ENCODE data around the gene ZFP69.

The ZFP69 gene

DNA sequence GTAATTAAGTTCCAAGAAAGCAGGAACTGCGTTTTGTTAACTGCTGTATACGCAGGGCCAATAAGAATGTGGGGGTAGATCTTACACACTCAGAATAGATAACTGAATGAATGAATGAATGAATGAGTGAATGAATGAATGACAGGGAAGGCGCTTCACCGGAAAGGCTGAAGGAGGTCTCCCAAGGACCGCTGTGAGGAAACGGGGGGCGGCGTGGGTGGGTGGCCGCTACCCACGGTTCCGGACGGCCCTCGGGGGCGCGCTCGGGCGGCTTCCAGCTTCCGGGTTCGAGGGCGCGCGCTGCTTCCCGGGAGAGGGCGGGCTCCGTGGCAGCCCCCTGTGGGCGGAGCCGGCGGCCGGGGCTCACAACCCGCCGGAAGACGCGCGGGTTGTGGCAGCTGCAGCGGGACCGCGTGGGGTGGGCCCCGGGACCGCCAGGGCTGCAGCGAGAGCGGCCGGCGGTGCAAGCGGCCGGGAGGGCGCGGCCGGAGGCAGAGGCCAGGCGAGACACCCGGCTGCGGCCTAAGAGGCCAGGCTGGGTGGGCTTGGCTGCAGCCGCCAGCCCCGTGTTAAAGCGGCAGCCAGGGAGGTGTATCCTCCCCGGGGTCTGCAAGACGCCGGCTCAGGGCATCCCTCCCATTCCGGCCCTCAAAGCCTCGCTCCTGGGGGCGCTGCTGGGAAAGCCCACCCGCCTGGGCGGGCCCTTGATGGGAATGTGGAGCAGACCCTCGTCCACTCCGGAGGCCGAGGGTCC, at the start of gene ZFP69:
Gene ZFP69 (plus strand): TSS at position 367 of the 754 bp plus-strand sequence. CDS start 2,072 bp downstream, outside the sequence.
- DNase-seq: peak; percentile 54 to 57

DNA sequence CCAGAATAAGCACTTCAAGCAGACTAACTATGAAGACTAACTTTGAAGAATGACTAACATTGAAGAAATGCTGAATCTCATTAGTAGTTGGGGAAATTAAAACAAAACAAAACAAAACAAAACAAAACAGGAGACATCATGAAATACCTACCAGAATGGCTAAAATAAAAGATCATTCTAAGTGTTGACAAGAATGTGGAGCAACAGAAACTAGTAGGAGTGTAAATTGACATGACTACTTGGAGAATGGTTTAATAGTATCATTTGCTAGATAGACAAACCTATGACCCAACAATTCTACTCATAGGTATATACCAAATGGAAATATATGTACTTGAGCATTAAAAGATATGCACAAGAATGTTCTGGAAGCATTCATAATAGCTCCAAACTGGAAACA, 45.7 kb upstream of the ZFP69 start:
- DNase-seq: no peak

DNA sequence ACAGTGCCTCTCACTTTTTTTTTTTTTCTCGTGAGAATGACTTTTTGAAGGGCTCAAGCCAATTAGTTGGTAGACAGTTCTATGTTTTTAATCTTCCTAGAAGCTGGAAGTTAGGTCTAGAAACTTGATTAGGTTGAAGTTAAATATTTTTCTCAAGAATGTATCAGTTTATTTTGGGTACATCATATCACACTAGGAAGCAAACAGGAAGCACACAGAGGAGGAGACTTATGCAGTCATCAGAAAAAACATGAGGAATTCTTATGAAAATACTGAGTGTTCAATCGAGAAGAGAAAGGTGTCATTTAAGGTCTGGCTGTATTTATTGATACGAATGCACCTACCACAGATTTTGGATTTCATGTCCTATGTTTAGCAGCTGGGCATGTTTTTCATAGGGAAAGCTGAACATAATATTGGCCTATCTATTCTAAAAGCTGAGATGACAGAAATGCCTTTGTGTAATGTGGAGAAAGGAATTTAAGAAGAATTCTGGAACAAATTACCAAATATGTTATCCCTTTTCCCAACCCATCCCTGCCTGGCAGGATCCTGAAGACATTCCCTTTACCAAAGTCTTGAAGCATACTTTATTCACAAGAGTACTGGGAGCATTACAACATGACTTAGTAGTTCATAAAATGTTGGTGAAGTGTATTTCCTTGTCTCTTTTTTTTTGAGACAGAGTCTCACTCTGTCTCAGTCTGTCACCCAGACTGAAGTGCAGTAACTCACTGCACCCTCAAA, 44.3 kb upstream of the ZFP69 start:
- no peak for DNase-seq

DNA sequence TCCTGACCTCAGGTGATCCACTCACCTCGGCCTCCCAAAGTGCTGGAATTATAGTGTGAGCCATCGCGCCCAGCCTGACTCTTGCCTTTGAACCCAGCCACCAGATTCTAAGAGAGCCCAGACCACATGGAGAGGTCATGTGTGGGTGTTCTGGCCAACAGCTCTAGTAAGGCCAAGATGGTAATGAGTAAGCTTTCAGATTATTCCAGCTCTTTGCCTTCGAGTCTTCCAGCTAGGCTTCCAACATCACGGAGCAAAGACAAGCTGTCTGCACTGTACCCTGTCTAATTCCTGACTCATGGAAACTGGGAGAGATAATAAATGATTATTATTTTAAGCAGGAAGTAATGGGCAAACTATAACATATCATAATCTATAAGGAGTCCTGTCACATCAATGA, 41.6 kb upstream of the ZFP69 start:
- DNase-seq: no peak

DNA sequence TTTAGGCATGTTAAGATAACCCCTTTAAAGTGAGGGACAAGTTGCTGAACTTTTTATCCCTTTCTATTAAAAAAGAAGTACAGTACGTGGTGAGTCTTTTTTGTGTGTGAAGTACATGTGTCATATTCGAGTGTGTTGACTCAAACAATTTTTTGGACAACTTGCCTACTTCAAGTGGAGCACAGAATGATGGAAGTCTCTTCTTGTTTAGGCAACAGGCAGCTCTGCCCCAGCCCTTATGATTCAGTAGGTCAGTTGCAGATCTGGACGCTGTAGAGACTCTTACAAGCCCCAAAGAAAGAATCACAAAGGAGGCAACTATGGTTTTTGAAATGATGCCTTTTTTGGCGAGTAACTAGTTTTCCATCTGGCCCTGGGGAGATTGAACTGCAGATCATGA, 41.2 kb upstream of the ZFP69 start:
- DNase-seq: no peak

DNA sequence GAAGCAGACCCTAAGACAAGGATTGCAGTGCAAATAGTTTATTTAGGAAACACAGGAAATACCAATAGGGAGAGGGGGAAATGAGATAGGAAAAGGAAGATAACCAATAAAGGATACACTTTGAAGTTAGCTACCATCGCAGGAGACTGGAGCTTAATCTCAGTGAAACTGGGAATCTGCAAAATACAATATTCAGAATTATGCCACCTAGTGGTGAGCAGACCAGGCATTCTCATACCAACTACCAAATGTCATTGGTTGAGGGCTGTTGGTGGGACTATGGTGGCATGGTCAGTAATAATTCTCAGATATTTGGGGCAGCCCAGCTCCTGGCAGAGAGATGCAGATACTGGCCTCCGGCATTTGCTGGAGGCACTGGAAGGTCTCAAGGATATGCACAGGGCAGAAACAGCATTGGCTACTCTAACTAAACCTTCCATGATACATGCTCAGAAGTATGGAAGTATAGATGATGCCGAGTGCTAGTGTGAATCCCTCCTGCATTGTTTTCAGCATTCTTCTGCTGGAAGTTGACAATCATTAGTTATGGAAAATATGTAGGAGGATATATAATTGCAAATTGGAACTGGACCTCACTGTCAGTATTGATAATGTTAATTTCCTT, 38.6 kb upstream of the ZFP69 start:
- peak; percentile 24 to 60 for DNase-seq

DNA sequence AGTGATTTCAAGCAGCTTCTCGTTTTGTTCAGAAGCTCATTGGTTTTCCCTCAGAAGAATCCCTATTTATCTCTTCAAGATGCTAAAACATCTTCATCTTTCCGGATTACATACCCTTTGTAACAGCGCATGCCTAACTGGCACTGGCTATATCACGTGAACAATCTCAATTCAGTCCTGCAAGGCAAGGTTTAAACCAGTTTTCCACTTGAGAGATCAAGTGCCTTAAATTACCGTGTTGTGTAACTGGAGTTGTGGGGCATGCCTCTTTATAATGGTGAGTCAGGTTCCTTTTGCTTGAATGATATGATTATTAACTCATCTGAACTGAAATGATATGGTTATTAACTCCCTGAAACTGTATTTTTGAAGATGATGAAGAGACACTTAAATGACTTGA, 37.8 kb upstream of the ZFP69 start:
- DNase-seq: no peak

DNA sequence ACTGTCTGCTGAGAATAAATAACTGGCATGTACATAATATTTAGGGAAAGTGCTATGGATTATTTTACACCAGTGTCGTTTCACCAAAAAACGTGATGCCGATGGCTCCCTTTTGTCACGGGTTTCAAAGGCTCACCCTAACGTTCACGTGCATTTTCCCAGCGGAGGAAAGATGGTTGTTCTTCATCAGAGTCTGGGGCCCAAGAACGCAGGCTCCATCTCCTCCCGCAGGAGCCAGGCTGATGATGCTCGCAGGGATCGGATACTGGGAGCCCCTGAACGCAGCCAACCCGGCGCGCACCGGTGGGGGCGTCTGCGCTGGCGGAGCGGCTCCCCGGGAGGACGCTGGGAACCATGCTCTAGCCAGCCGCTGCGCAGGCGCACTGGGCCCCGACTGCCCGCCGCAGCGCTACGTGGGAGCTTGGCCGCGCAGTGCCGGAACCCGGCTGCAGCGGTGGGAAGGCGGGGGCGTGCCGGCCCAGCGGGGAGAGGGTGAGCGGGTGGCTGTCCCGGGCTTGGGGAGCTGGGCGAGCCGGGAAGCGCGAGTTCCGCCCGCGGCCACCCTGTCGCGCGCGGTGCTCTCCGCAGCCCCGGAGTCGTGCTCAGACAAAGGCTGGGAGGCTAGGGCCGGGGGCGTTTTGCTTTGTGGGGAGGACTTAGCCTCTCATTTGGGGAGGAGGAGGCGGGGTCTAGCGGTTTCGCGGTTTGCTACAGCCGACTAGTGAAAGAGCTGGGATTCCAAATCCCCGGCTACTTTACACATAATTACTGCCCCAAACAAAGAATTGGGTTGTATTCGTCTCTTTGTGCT, 27.2 kb upstream of the ZFP69 start, which contains the start of gene ZFP69B:
Gene ZFP69B (plus strand): TSS at position 793 of the 811 bp plus-strand sequence. CDS start 486 bp downstream, outside the sequence.
- DNase-seq: peak; percentile 79 to 93

DNA sequence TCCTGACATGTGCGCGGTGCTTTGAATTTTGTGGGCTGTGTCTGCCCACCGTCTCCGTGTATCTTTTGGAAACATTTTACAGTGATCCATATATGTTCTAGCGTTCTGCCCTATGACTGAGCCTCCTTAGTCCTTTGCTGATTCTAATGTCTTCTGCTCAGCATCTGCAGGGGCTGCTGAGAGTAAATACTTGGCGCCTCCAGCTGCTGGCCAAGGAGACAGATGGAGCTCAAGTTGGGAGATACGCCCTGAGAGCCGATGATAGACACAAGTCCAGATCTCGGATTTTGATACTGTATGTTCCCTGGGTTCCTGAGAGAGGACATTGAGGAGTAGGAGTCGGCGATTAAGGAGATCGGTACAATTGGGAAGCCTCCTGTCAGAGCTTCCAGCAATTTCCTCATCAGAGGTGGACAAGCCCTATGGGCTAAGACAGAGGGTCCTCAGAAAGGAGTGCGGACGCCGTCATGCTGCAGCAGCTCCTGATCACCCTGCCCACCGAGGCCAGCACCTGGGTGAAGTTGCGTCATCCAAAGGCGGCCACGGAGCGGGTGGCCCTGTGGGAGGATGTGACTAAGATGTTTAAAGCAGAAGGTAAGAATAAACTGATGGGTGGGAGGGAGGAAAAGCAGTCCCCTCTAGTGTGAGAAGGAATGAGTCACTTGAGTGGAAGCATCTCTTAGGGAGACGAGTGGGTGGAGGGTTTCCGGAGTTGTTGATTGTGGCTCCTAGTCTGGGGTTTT, 26.4 kb upstream of the ZFP69 start:
- DNase-seq: peak; percentile 54 to 82

DNA sequence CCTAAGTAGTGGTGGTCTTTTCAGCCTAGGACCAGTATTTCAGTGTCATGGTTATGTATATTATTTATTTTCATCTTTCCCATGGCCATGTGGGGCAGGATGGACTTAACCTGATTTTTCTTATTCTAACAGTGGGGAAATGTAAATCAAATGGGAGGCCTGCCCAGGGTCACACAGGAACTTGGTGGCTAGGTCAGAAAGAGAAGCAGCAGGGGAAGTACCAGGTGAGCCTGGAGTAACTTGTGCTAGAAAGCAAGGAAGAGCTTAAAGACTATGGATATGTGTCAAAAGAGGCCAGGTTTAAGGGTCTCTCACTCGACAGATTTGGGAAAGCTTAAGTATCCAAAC, 25.9 kb upstream of the ZFP69 start:
- no peak for DNase-seq

DNA sequence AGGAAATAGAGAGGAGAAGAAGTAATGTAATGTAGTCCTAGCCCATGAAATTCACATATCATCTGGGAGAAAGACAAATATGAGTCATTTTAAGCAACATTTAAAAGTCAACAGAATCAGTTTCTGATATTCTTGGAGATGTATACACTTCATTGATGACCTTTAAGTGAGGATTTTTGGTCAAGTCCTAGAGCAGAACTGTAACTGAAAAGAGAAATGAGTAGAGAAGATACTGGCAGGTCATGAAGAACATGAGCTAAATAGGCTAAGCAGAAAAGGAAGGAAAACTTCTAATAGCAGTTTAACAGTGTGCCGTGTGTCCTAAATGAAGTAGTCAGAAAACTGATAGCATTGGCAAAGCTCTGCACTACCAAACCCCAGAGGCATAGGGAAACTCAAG, 22.2 kb upstream of the ZFP69 start:
- no peak for DNase-seq

DNA sequence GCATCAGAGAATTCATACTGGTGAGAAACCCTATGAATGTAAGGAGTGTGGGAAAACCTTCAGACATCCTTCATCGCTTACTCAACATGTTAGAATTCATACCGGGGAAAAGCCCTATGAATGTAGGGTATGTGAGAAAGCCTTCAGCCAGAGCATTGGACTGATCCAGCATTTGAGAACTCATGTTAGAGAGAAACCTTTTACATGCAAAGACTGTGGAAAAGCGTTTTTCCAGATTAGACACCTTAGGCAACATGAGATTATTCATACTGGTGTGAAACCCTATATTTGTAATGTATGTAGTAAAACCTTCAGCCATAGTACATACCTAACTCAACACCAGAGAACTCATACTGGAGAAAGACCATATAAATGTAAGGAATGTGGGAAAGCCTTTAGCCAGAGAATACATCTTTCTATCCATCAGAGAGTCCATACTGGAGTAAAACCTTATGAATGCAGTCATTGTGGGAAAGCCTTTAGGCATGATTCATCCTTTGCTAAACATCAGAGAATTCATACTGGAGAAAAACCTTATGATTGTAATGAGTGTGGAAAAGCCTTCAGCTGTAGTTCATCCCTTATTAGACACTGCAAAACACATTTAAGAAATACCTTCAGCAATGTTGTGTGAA, 14.0 kb upstream of the ZFP69 start:
- DNase-seq: no peak

DNA sequence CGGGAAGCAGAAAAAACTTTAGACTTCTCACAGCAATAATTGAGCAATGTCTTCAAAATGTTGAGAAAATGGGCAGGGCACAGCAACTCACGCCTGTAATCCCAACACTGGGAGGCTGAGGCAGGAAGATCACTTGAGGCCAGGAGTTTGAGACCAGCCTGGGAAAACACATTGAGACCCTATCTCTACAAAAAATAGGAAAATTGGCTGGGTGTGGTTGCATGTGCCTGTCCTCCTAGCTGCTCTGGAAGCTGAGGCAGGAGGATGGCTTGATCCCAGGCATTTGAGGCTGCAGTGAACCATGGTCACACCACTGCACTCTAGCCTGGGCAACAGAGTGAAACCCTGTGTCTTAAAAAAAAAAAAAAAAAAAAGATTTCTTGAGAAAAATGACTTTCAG, 7.8 kb upstream of the ZFP69 start:
- no peak for DNase-seq

DNA sequence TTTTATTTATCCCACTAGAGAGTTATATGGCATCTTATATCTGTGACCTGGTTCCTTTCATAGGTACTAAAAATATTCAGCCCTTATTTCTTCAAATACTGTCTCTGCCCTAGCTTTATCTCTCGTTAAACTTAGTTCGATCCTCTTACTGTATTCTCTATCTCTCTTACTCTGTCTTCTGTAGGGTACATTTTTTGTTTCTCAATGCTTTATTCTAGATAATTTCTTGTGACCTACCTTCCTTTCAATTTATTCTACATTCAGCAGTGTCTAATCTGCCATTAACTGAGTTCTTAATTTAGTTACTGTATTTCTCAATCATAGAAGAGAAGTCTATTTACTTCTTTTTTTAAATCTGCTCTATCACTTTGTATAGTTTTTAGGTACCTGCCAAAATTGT, 1.8 kb upstream of the ZFP69 start:
- no peak for DNase-seq

DNA sequence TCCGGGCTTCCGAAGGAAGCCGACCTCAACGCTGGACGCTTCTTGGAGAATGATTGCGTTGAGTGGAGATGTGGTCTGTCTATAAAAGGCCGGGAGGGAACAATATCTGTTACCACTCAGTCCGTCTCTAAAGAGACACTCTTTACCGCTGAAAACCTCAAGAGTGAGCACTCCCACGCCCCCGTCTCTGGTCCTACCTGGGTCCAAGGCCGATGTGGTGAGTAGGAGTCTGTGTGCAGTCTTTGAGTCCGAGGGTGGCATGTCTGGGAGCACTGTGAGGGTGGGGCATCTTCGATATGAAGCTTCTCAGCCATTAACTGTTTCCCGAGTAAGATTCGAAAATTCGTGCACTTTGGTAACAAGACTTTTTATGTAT, 576 bp downstream of the ZFP69 start:
- DNase-seq: no peak

DNA sequence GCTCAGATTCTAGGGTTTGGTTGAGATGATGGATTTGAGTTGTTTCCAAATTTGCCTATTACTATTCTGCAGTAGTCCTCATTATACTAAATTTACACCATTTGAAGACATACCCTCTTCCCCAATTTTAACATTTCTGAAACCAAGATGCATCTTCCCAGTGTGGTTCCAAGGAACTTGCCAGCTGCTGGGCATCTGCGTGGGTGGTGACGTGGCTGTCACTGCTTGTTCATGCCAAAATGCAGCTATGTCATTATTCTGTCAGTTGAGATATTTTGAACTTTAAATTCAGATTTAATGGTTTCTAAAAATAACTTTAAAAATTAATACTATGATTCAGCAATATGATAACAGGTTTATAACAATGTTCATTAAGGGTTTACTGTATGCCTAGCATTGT, 1.2 kb downstream of the ZFP69 start:
- DNase-seq: peak in 1 of 2 donors; percentile 13

DNA sequence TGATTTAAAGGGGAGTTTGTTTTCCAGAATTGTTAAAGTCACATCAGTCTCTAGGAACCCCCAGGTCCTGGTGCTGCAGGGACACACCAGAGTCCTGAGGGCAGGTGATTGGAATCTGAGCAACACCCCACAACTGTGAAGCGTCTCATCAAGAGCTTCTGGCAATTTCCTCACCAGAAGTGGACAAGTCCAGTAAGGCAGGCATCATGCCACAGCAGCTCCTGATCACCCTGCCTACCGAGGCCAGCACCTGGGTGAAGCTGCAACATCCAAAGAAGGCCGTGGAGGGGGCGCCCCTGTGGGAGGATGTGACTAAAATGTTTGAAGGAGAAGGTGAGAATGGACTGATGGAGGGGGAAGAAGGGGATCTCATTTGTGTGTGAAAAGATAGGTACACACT, 2.1 kb downstream of the ZFP69 start:
- no peak for DNase-seq

DNA sequence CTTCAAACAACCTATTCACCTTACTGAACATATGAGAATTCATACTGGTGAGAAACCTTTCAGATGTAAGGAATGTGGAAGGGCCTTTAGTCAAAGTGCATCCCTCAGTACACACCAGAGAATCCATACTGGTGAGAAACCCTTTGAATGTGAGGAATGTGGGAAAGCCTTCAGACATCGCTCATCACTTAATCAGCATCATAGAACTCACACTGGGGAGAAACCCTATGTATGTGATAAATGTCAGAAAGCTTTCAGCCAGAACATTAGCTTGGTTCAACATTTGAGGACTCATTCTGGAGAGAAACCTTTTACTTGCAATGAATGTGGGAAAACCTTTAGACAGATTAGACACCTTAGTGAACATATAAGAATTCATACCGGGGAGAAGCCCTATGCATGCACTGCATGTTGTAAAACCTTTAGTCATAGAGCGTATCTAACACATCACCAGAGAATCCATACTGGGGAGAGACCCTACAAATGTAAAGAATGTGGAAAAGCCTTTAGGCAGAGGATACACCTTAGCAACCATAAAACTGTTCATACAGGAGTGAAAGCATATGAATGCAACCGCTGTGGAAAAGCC, 18.3 kb downstream of the ZFP69 start:
- DNase-seq: no peak

DNA sequence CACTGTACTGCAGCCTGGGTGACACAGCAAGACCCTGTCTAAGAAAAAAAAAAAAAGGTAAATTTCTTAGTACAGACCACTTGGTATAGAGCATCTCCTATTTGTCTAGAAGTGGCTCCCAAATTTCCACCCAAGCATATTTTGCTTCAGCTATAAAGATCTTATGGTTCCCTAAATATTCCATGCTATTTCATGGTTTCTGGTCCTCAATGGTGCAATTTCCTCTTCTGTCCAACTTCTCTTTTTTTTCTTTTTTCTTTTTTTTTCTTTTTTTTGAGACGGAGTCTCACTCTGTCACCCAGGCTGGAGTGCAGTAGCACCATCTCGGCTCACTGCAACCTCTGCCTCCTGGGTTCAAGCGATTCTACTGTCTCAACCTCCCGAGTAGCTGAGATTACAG, 25.6 kb downstream of the ZFP69 start:
- DNase-seq: peak; percentile 16 to 39

DNA sequence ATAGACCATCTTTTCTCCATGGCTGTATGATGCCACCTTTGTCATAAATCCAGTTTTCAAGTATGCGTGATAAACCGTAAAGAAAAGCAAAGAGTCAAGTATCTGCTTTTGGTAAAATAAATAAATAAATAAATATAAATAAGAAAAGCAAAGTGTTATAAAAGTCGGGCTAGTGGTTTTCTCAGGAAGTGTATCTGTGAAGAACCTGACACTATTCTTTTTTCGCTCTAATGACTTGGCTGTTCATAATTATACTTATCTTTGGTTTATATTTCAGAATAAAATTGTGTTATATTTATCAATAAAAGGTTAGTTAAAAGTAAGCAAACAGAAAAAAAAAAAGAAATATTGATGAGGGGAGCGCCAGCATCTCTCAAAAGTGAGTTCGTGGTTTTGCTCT, 30.9 kb downstream of the ZFP69 start:
- DNase-seq: no peak
